HUES64 (cell line): ENCODE measurements around the gene ASMTL.

Source experiments
- H3K27ac ChIP-seq: 2 replicates; pipeline ENCODE4 v1.7.0; 2013; ENCODE audit warnings: low read depth, low read length, inconsistent platforms
- H3K27me3 ChIP-seq: 2 replicates; pipeline ENCODE4 v1.6.1; 2013; ENCODE audit warnings: mild to moderate bottlenecking, low read length; ENCODE audit not compliant: insufficient read depth
- H3K36me3 ChIP-seq: 2 replicates; pipeline ENCODE4 v1.6.1; 2013; ENCODE audit warnings: mild to moderate bottlenecking, low read length; ENCODE audit not compliant: insufficient read depth
- H3K4me1 ChIP-seq: 2 replicates; pipeline ENCODE4 v1.6.1; 2013; ENCODE audit warnings: mild to moderate bottlenecking, low read length, moderate library complexity; ENCODE audit not compliant: insufficient read depth
- H3K4me3 ChIP-seq: 2 replicates; pipeline ENCODE4 v1.5.1; 2013; ENCODE audit warnings: mild to moderate bottlenecking, low read length, moderate library complexity
- H3K9ac ChIP-seq: 2 replicates; pipeline ENCODE4 v1.6.1; 2013; ENCODE audit warnings: mild to moderate bottlenecking, low read depth, low read length
- H3K9me3 ChIP-seq: 2 replicates; pipeline ENCODE4 v1.6.1; 2013; ENCODE audit warnings: low read depth, low read length; ENCODE audit not compliant: insufficient read depth
- WGBS: fragments of 150-250, 120-280 bp; methylation state at CpG from one replicate; pipeline ENCODE4 v1.1.7; 2013; ENCODE audit warnings: missing lambda C conversion rate; 5-methylcytosine and 5-hydroxymethylcytosine counted together

Gene ASMTL

DNA sequence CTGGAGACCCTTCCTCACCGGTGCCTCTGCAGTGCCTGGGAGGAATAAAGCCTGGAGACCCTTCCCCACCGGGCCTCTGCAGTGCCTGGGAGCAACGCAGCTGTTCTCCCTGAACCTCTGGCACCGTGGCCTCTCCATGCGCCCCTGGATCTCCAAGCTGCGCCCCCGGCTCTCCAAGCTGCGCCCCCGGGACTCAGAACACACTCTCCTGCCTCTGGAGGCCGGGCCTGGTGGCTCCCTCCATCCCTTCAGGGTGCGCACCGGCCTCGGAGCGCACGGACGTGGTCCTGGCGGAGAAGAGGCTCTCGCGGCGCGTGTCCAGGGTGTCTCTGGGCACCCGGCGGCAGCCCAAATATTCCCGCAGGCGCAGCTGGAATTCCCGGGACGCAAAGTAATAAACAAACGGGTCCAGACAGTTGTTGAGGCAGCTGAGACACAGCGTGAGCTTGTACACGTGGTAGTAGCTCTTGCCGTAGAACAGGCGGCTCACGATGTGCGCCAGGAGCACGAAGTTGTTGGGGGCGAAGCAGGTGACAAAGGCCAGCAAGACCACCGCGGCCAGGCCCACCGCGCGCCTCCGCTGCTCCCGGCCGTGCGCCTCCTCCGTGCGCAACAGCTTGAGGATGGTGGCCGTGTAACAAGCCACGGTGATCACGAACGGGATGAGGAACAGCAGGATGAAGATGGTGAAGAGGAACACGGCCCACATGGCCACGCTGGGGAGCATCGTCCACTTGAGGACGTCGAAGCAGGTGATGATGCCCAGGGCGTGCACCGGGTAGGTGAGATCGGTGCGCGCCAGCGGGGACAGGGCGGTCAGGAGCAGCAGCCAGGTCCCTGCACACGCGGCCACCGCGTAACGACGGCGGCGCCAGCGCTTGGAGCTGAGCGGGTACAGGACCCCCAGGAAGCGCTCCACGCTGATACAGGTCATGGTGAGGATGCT lies 12.8 kb upstream of the ASMTL start:
- Histone ChIP-seq H3K9ac (no peak overlapping the region), H3K36me3 (no peaks in the 10 kb centered on the region), H3K27me3 (peaks cover 45% of the 10 kb centered on the region), H3K4me1 (no peaks in the 10 kb centered on the region), H3K27ac (no peak overlapping the region), H3K4me3 (peak overlapping the region; percentile 34; the same call in 1 of the 2 replicates), H3K9me3 (no peaks in the 10 kb centered on the region)
- WGBS, result 58% methylated on average over 75 of the region's 75 CpGs

DNA sequence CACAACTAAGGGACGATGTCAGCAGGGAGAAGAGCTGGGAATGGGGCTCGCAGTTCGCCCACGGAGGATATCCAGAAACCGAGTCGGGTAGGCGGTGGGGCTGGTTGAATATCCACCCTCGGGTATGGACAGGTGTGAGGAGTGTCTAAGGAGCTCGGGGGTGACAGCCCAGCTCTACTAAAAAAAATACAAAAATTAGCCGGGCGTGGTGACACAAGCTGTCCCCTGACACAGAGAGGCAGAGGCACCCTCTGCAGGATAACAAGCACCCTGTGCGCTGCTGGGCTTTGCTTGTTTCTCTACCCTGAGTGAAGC lies 12.2 kb upstream of the ASMTL start:
- H3K36me3 ChIP-seq, result no peaks in the 10 kb centered on the region

DNA sequence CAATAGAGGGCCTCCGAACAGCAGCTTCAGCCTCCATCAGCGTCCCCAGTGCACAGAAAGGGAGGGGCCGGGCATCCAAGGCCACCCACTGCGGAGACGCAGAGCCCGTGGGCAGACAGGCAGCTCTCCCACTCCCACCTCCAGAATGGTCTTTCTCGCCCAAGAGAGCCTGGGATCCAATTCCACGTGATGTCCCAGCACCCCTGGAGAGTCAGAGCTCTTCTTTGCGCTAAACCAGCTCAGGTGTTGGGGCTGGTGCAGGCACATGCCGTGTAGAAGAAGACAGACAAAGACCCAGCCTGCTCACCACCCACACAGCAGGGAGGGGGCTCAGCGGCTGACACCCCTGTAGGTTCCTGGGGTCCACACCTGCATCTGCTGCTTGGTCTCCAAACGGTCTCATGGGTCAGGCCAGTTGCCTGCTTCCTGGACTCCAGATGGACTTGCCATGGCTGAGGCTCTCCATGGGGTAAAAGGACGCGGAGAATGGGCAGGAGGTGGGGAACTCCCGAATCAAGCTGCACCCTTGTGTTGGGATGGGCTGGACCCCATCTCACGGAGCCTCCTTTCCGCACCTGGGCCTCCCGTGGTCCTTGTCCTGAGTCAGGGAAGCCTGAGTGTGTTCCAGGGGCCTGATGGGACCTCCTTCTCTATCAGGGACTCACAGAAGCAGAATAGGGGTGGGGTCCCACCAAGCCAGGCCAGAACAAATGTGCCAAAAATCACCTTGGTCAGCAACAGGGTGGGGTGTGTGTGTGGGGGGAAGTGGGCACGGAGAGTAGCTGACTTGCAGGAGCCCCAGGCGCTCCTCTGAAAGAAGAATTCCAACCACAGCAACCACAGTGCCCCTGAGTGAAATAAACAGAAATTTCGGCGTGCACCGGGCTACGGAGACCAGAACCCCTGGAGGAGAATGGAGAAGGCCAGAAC lies 11.6 kb upstream of the ASMTL start:
- no peaks in the 10 kb centered on the region for H3K36me3 ChIP-seq

More for the DNA sequence above, 12.2 kb upstream of the ASMTL start:
- Histone ChIP-seq H3K27ac (no peak overlapping the region), H3K9ac (no peak overlapping the region), H3K4me1 (no peaks in the 10 kb centered on the region), H3K4me3 (no peak overlapping the region), H3K9me3 (no peaks in the 10 kb centered on the region), H3K27me3 (peaks cover 45% of the 10 kb centered on the region)
- 78% methylated on average over 12 of the region's 12 CpGs for WGBS

GRCh38 chrX:1463581-1463980 lies 10.9 kb upstream of the ASMTL start:
- Histone ChIP-seq H3K9ac (no peak overlapping the region), H3K36me3 (no peaks in the 10 kb centered on the region), H3K27me3 (peaks cover 45% of the 10 kb centered on the region), H3K27ac (no peak overlapping the region), H3K9me3 (no peaks in the 10 kb centered on the region), H3K4me3 (no peak overlapping the region), H3K4me1 (no peaks in the 10 kb centered on the region)
- 91% methylated on average over 5 of the region's 5 CpGs for whole genome bisulfite sequencing

More for the DNA sequence above, 11.6 kb upstream of the ASMTL start:
- H3K4me1 ChIP-seq, result no peaks in the 10 kb centered on the region
- peaks cover 45% of the 10 kb centered on the region for H3K27me3 ChIP-seq
- H3K9ac ChIP-seq, result no peak overlapping the region
- H3K27ac ChIP-seq, result no peak overlapping the region
- no peak overlapping the region for H3K4me3 ChIP-seq
- WGBS, result 82% methylated on average over 24 of the region's 24 CpGs
- H3K9me3 ChIP-seq, result no peaks in the 10 kb centered on the region

GRCh38 chrX:1462596-1463251 lies 10.0 kb upstream of the ASMTL start:
- Histone ChIP-seq H3K4me1 (no peaks in the 10 kb centered on the region), H3K4me3 (no peak overlapping the region), H3K36me3 (no peaks in the 10 kb centered on the region), H3K27ac (no peak overlapping the region), H3K9ac (no peak overlapping the region), H3K9me3 (no peaks in the 10 kb centered on the region), H3K27me3 (peaks cover 39% of the 10 kb centered on the region)
- 80% methylated on average over 19 of the region's 19 CpGs for WGBS

GRCh38 chrX:1462110-1462509 lies 9.4 kb upstream of the ASMTL start:
- Histone ChIP-seq H3K36me3 (no peaks in the 10 kb centered on the region), H3K27me3 (peaks cover 32% of the 10 kb centered on the region), H3K9ac (no peak overlapping the region), H3K9me3 (no peaks in the 10 kb centered on the region), H3K27ac (no peak overlapping the region), H3K4me1 (no peaks in the 10 kb centered on the region), H3K4me3 (no peak overlapping the region)

DNA sequence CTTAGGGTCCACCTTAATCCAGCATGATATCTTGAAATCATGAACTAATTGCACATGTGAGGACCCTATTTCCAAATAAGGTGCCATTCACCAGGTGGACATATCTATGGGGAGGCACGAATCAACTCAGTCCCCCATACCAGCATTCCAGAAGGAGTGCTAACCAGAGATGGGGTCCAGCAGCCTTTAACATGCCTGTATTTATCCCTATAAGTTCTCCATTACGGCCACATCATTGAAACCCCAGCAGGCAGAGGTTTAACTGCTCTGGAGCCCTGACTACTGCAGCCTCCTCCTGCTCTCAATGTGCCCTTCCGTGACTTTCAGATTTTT lies 3.2 kb upstream of the ASMTL start:
- Histone ChIP-seq H3K36me3 (no peaks in the 10 kb centered on the region), H3K27ac (no peak overlapping the region), H3K4me1 (no peaks in the 10 kb centered on the region), H3K9me3 (no peaks in the 10 kb centered on the region), H3K9ac (no peak overlapping the region), H3K27me3 (no peaks in the 10 kb centered on the region), H3K4me3 (no peak overlapping the region)
- WGBS, result 87% methylated on average over 3 of the region's 3 CpGs

- 11% methylated on average over 42 of the region's 45 CpGs for WGBS
- Histone ChIP-seq H3K27me3 (no peaks in the 10 kb centered on the region), H3K4me3 (no peak overlapping the region), H3K9me3 (peaks cover 4% of the 10 kb centered on the region), H3K9ac (no peak overlapping the region), H3K36me3 (peaks cover 6% of the 10 kb centered on the region), H3K4me1 (no peaks in the 10 kb centered on the region), H3K27ac (no peak overlapping the region)
Observed at GRCh38 chrX:1453951-1454785, 1.5 kb upstream of the ASMTL start.

DNA sequence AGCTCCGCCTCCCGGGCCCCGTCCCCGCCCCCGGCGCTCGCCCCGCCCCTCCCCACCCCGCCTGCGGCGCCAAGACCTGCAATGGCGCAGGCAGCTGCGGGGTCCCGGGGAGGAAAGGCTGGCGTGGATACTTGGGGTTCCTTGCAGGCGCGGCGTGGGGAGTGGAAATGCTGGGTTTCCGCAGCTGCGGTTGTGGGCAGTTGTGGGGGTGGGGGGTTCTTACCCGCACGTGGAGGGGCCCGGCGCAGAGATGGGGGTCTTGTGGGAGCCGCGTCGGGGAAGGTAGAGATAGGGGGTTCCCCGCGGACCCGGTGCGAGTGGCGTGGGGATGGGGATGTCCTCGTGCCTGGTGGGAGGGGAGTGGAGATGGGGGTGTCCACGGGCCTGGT lies 680 bp upstream of the ASMTL start:
- Histone ChIP-seq H3K9me3 (peaks cover 11% of the 10 kb centered on the region), H3K4me1 (no peaks in the 10 kb centered on the region), H3K27ac (peak overlapping the region; percentile 67; the same call in 1 of the 2 replicates), H3K9ac (peak overlapping the region; percentile 50; the same call in 1 of the 2 replicates), H3K36me3 (peaks cover 14% of the 10 kb centered on the region), H3K27me3 (no peaks in the 10 kb centered on the region), H3K4me3 (peak overlapping the region; percentile 69)
- under 1% methylated on average over 33 of the region's 34 CpGs for WGBS

DNA sequence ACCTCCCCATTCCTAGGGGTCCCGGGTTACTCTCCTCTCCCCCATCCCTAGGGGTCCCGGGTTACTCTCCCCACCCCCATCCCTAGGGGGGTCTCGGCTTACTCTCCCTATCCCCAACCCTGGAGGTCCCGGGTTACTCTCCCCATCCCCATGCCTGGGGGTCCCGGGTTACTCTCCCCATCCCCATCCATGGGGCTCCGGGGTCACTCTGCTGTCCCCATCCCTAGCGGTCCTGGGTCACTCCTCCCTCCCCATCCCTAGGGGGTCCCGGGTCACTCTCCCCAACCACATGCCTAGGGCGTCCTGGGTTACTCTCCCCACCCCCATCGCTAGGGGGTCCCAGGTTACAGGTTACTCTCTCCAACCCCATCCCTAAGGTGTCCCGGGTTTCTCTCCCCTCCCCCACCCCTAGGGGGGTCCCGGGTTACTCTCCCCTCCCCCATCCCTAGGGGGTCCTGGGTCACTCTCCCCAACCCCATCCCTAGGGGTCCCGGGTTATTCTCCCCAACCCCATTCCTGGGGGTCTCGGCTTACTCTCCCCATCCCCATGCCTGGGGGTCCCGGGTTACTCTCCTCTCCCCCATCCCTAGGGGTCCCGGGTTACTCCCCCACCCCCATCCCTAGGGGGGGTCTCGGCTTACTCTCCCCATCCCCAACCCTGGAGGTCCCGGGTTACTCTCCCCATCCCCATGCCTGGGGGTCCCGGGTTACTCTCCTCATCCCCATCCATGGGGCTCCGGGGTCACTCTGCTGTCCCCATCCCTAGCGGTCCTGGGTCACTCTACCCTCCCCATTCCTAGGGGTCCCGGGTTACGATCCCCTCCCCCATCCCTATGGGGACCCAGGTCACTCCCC lies 821 bp downstream of the ASMTL start:
- Histone ChIP-seq H3K36me3 (peaks cover 24% of the 10 kb centered on the region), H3K4me3 (peak overlapping the region; percentile 85), H3K27ac (peak overlapping the region; percentile 97), H3K4me1 (no peaks in the 10 kb centered on the region), H3K9ac (peak overlapping the region; percentile 85), H3K27me3 (no peaks in the 10 kb centered on the region), H3K9me3 (peaks cover 21% of the 10 kb centered on the region)
- 15% methylated on average over 23 of the region's 23 CpGs for WGBS
